ENCODE measurements around the gene STAT6.

DNA sequence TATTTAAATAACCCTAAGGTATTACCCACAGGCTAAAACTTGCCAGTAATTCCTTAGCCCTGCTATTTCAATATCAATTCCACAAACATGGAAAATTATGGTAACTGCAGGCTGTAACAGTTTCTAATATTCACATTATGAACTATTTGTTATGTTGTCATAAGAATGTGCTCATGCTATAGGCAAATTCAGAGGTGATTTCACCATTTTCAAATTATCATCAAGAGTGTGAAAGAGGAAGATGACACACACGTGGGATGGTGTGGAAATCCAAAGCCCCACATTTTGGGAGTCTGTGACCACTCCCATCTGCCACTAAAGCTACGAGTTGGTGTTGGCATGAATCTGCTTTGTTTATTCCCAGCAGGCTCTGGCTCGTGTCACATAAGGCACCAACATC, 55.3 kb downstream of the STAT6 start:
- TF ChIP-seq EZH2 (IDR thresholded peaks at IDR 0.05; ENCODE audit: low read length, missing control alignments) = no peak
- TF ChIP-seq, protein P1, sequence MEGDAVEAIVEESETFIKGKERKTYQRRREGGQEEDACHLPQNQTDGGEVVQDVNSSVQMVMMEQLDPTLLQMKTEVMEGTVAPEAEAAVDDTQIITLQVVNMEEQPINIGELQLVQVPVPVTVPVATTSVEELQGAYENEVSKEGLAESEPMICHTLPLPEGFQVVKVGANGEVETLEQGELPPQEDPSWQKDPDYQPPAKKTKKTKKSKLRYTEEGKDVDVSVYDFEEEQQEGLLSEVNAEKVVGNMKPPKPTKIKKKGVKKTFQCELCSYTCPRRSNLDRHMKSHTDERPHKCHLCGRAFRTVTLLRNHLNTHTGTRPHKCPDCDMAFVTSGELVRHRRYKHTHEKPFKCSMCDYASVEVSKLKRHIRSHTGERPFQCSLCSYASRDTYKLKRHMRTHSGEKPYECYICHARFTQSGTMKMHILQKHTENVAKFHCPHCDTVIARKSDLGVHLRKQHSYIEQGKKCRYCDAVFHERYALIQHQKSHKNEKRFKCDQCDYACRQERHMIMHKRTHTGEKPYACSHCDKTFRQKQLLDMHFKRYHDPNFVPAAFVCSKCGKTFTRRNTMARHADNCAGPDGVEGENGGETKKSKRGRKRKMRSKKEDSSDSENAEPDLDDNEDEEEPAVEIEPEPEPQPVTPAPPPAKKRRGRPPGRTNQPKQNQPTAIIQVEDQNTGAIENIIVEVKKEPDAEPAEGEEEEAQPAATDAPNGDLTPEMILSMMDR (conservative IDR thresholded peaks at IDR 0.05 in 1 of 2, IDR thresholded peaks at IDR 0.05 in 1 of 2; ENCODE audit: low read depth in 1 of 2, low read length in 2 of 2) = no peak
